CD14-positive monocyte (primary cell): ENCODE data around the gene APBA2. TPM values are rescaled to one million over a fixed set of nuclear protein-coding genes. Genes with fewer than 3 reads are reported as not detected.

Experiments
- DNase-seq, 3 donors: peaks; one replicate each; pipeline ENCODE4 v3.0.0-alpha.2; 2011 to 2022
- H2AFZ ChIP-seq: 2 replicates; pipeline ENCODE4 v1.6.0; 2012; ENCODE audit warnings: mild to moderate bottlenecking, low read depth, low read length, inconsistent platforms; ENCODE audit not compliant: insufficient read depth, poor library complexity, severe bottlenecking
- H3K27ac ChIP-seq, 2 donors: 1 replicate in 1 of 2; 2 replicates in 1 of 2; pipeline ENCODE4 v1.5.1; 2012 to 2013; ENCODE audit warnings: low read length in 2 of 2, control low read depth in 1 of 2, inconsistent platforms in 1 of 2, low read depth in 1 of 2, mild to moderate bottlenecking in 1 of 2
- H3K27me3 ChIP-seq, 2 donors: one replicate each; pipeline versions ENCODE4 v1.6.0 to v1.6.1; 2011 to 2013; ENCODE audit warnings: low read length in 2 of 2; ENCODE audit not compliant: control insufficient read depth in 2 of 2, insufficient read depth in 2 of 2
- H3K36me3 ChIP-seq, 2 donors: replicated peaks in 1 of 2; 1 replicate in 1 of 2; 2 replicates in 1 of 2; pipeline versions ENCODE4 v1.5.1 to v1.6.1; 2012 to 2013; ENCODE audit warnings: low read length in 2 of 2, control low read depth in 1 of 2, inconsistent platforms in 1 of 2, mild to moderate bottlenecking in 1 of 2; ENCODE audit not compliant: insufficient read depth in 2 of 2, control insufficient read depth in 1 of 2
- H3K4me1 ChIP-seq, 2 donors: 1 replicate in 1 of 2; 2 replicates in 1 of 2; pipeline versions ENCODE4 v1.5.1 to v1.6.1; 2012 to 2013; ENCODE audit warnings: low read length in 2 of 2, control low read depth in 1 of 2, inconsistent platforms in 1 of 2, mild to moderate bottlenecking in 1 of 2, moderate library complexity in 1 of 2; ENCODE audit not compliant: insufficient read depth in 2 of 2, control insufficient read depth in 1 of 2
- H3K4me2 ChIP-seq: replicated peaks from 2 replicates; pipeline ENCODE3; 2012; ENCODE audit warnings: low read length, moderate library complexity, mild to moderate bottlenecking; ENCODE audit not compliant: poor library complexity, severe bottlenecking; ENCODE audit errors: extremely low read depth
- H3K4me3 ChIP-seq, 3 experiments: fragments of 200-600 bp in 1 of 3; sonication (generic) in 1 of 3; replicated peaks in 1 of 3; 1 replicate in 2 of 3; 2 replicates in 1 of 3; pipeline ENCODE4 v1.5.1; 2011 to 2013; ENCODE audit warnings: low read length in 3 of 3, mild to moderate bottlenecking in 3 of 3, control low read depth in 2 of 3, low read depth in 2 of 3, inconsistent platforms in 1 of 3, moderate library complexity in 1 of 3
- H3K79me2 ChIP-seq: 2 replicates; pipeline ENCODE4 v1.6.0; 2012; ENCODE audit warnings: mild to moderate bottlenecking, control low read depth, inconsistent platforms, low read length, moderate library complexity; ENCODE audit not compliant: insufficient read depth
- H3K9ac ChIP-seq: 2 replicates; pipeline ENCODE4 v1.6.0; 2017; ENCODE audit warnings: low read length, mild to moderate bottlenecking; ENCODE audit not compliant: insufficient read depth, poor library complexity, severe bottlenecking
- H3K9me3 ChIP-seq, 2 donors: replicated peaks in 1 of 2; 1 replicate in 1 of 2; 2 replicates in 1 of 2; pipeline versions ENCODE4 v1.5.1 to v1.6.1; 2012 to 2013; ENCODE audit warnings: low read length in 2 of 2, control low read depth in 1 of 2; ENCODE audit not compliant: control insufficient read depth in 1 of 2, insufficient read depth in 1 of 2
- H4K20me1 ChIP-seq: 2 replicates; pipeline ENCODE4 v1.6.0; 2012; ENCODE audit warnings: mild to moderate bottlenecking, low read length, control low read depth, moderate library complexity; ENCODE audit not compliant: insufficient read depth
- H3K27ac Mint-ChIP-seq, 7 donors: one replicate each; pipeline ENCODE4 v1.8.0; 2020; ENCODE audit warnings: mild to moderate bottlenecking in 7 of 7, mixed read lengths in 7 of 7, moderate library complexity in 6 of 7, inconsistent platforms in 2 of 7
- H3K27me3 Mint-ChIP-seq, 3 donors: one replicate each; pipeline ENCODE4 v1.8.0; 2021 to 2022; ENCODE audit warnings: low read depth in 3 of 3, mild to moderate bottlenecking in 3 of 3, mixed read lengths in 3 of 3, moderate library complexity in 3 of 3, inconsistent platforms in 1 of 3
- H3K36me3 Mint-ChIP-seq, 2 donors: one replicate each; pipeline ENCODE4 v1.8.0; 2020; ENCODE audit warnings: mixed read lengths in 2 of 2, inconsistent platforms in 1 of 2, mild to moderate bottlenecking in 1 of 2
- H3K4me1 Mint-ChIP-seq: one replicate; pipeline ENCODE4 v1.8.0; 2020; ENCODE audit warnings: mild to moderate bottlenecking, mixed read lengths
- H3K4me3 Mint-ChIP-seq, 2 donors: one replicate each; pipeline ENCODE4 v1.8.0; 2020; ENCODE audit warnings: mild to moderate bottlenecking in 2 of 2, mixed read lengths in 2 of 2, moderate library complexity in 1 of 2
- H3K9me3 Mint-ChIP-seq, 7 donors: one replicate each; pipeline ENCODE4 v1.8.0; 2020 to 2022; ENCODE audit warnings: mixed read lengths in 7 of 7, mild to moderate bottlenecking in 6 of 7, moderate library complexity in 6 of 7, inconsistent platforms in 2 of 7
- CTCF ChIP-seq: fragments of 200-600 bp; IDR thresholded peaks from one replicate; pipeline ENCODE4 v1.8.0; 2022; ENCODE audit warnings: antibody characterized with exemption, mild to moderate bottlenecking
- WGBS: methylation state at CpG from one replicate; pipeline ENCODE4 v1.1.5; 2013; ENCODE audit warnings: missing lambda C conversion rate; ENCODE audit not compliant: insufficient coverage; 5-methylcytosine and 5-hydroxymethylcytosine counted together
- intact Hi-C, 2 donors: fragments of 100-400 bp; cut with micrococcal nuclease; formaldehyde crosslinking; loops; one replicate each; pipeline versions ENCODE4 v1.15.0 to v1.15.1; 2023
- polyA plus RNA-seq, 3 donors: library from polyadenylated mRNA; depleted of rRNA in 1 of 3; unstranded in 2 of 3; stranded (reverse) in 1 of 3; fragments of 300-500 nt in 2 of 3; fragments of >200 nt in 1 of 3; fragmentation: Illumina TruSeq in 2 of 3; gene quantifications; 1 replicate in 2 of 3; 2 replicates in 1 of 3; pipeline ENCODE4 v1.2.3, GENCODE V29; 2012 to 2021

The APBA2 gene
- polyA plus RNA-seq, 3 donors: 0.30 TPM; not detected in 2

GRCh38 chr15:29140475-29141307 is 254.9 kb downstream of the APBA2 start:
- no peak overlapping the region for H3K27ac ChIP-seq
- TF ChIP-seq CTCF: no peak
- no peaks in the 10 kb centered on the region for H3K79me2 ChIP-seq
- peaks cover 3% of the 10 kb centered on the region for H3K4me1 Mint-ChIP-seq
- intact Hi-C loops: no loop called here
- H3K27me3 Mint-ChIP-seq: peaks cover 14 to 22% (median 14%) of the 10 kb centered on the region in 3 donors
- H3K4me3 Mint-ChIP-seq: no peak overlapping the region
- DNase-seq: no peak
- H3K27me3 ChIP-seq: peaks cover 0 to 6% of the 10 kb centered on the region in 2 donors
- H3K36me3 ChIP-seq: no peaks in the 10 kb centered on the region
- peaks cover 0 to 4% (median 0%) of the 10 kb centered on the region in 7 donors for H3K9me3 Mint-ChIP-seq
- H3K9me3 ChIP-seq: no peaks in the 10 kb centered on the region
- H4K20me1 ChIP-seq: no peaks in the 10 kb centered on the region
- no peak overlapping the region for H3K4me3 ChIP-seq
- H2AFZ ChIP-seq: no peak overlapping the region
- no peak overlapping the region for H3K9ac ChIP-seq
- no peaks in the 10 kb centered on the region for H3K4me1 ChIP-seq
- no peaks in the 10 kb centered on the region for H3K36me3 Mint-ChIP-seq
- WGBS: 92% methylated on average over 12 of the region's 15 CpGs
- no peak overlapping the region for H3K4me2 ChIP-seq
- H3K27ac Mint-ChIP-seq: no peak overlapping the region

DNA sequence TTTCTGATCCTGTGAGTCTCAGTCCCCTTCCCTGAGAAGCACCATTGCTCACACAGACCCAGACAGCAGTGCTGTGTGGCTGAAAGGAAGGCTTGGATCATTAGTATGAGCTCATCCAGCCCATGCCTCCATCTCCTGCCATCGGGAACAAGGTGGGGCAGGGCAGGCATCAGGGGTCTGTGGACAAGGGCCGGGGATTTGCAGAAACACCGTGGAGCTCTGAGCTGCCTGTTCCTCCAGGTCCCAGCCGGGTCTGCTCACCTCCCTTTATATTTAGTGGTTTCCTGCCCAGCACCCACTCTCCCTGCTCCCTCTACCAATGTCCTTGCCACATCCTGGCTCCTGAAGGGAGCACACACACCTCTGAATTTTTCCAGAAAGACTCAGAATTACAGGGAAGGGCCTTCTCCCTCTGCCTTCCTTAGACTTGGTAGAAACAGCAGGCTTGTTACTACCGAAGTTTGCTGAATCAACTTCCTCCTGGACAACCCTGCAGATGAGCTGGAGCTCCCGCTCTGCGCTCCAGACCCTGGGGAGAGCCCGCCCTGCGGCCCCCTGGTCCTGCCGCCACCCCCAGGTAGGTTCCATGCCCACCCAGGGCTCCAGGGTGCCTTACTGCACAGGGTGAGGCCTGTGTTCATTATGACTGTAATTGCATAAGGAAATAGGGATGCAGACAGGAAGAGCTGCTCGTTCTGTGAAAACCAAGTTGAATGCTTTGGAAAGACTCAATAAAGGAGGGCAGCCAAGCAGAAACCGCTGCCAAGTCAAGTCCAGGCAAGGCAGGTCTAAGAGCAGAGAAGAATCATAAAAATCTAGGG is 255.7 kb downstream of the APBA2 start:
- no peak overlapping the region for H3K27ac ChIP-seq
- Mint-ChIP-seq H3K4me1 (peaks cover 3% of the 10 kb centered on the region), H3K27ac (peak overlapping the region in 1 of 7 donors; percentile 12), H3K27me3 (peaks cover 14 to 21% (median 14%) of the 10 kb centered on the region in 3 donors), H3K36me3 (no peaks in the 10 kb centered on the region), H3K4me3 (peak overlapping the region in 1 of 2 donors; percentile 9), H3K9me3 (peaks cover 0 to 4% (median 0%) of the 10 kb centered on the region in 7 donors)
- H3K79me2 ChIP-seq: no peaks in the 10 kb centered on the region
- no peak overlapping the region for H3K4me3 ChIP-seq
- no peaks in the 10 kb centered on the region for H3K36me3 ChIP-seq
- no peaks in the 10 kb centered on the region for H3K9me3 ChIP-seq
- DNase-seq: no peak
- TF ChIP-seq CTCF: no peak
- WGBS: 73% methylated on average over 11 of the region's 12 CpGs
- no peak overlapping the region for H3K9ac ChIP-seq
- no peak overlapping the region for H2AFZ ChIP-seq
- H3K4me2 ChIP-seq: no peak overlapping the region
- no peaks in the 10 kb centered on the region for H4K20me1 ChIP-seq
- H3K27me3 ChIP-seq: peaks cover 0 to 6% of the 10 kb centered on the region in 2 donors
- intact Hi-C loops: no loop called here
- no peaks in the 10 kb centered on the region for H3K4me1 ChIP-seq
